ENCODE measurements around the gene HNRNPDL.
"Not testable (repeated sequence)": the region's sequence is repeated elsewhere in the genome, so short reads cannot be mapped to it uniquely, and the experiment has no call there.

Gene HNRNPDL

GRCh38 chr4:82430193-82430963 lies at the start of gene HNRNPDL, which contains the start of gene ENOPH1:
Gene HNRNPDL, minus strand, starts transcription at chr4:82430462. Its CDS starts 772 bp downstream, at chr4:82429690.
Gene ENOPH1, plus strand, starts transcription at chr4:82430590. Its CDS starts 240 bp downstream, at chr4:82430830.
- Histone ChIP-seq H4K20me1 (ENCODE audit: low read depth, low read length) (peaks cover 37% of the 10 kb centered on the region), H2AFZ (ENCODE audit: low read depth, low read length, severe bottlenecking) (no peak within 1 kb of the TSS), H3K9ac (ENCODE audit: low read length) (peak within 1 kb of the TSS; percentile 97), H3K9me3 (ENCODE audit: insufficient read depth, low read length) (no peaks in the 10 kb centered on the region), H3K27me3 (ENCODE audit: low read length) (no peaks in the 10 kb centered on the region), H3K4me2 (ENCODE audit: low read depth, low read length, poor library complexity, severe bottlenecking) (peak within 1 kb of the TSS; percentile 95), H3K27ac (ENCODE audit: low read depth, low read length) (peak within 1 kb of the TSS; percentile 91), H3K9me2 (replicated peaks; ENCODE audit: insufficient read depth, low read length) (no peaks in the 10 kb centered on the region), H3F3A (ENCODE audit: insufficient read depth) (peaks cover 32% of the 10 kb centered on the region), H3K79me2 (ENCODE audit: insufficient read depth, low read length) (peaks cover 78% of the 10 kb centered on the region), H3K4me3 (ENCODE audit: insufficient read depth, low read length, poor library complexity, severe bottlenecking) (peak within 1 kb of the TSS; percentile 82), H3K36me3 (ENCODE audit: low read length) (peaks cover 36% of the 10 kb centered on the region)
- TF ChIP-seq CTCF (IDR thresholded peaks at IDR 0.05; ENCODE audit: insufficient read depth, low read length, poor library complexity, severe bottlenecking) (no peak), EZH2phosphoT487 (conservative IDR thresholded peaks at IDR 0.05; ENCODE audit: low read length) (no peak)

- H4K20me1 ChIP-seq (ENCODE audit: low read depth, low read length): no peaks in the 10 kb centered on the region
- no peaks in the 10 kb centered on the region for H3K9me2 ChIP-seq (replicated peaks; ENCODE audit: insufficient read depth, low read length)
- H2AFZ ChIP-seq (ENCODE audit: low read depth, low read length, severe bottlenecking): no peak overlapping the region
- H3K4me3 ChIP-seq (ENCODE audit: insufficient read depth, low read length, poor library complexity, severe bottlenecking): no peak overlapping the region
- H3K27me3 ChIP-seq (ENCODE audit: low read length): no peaks in the 10 kb centered on the region
- H3K79me2 ChIP-seq (ENCODE audit: insufficient read depth, low read length): no peaks in the 10 kb centered on the region
- no peaks in the 10 kb centered on the region for H3K36me3 ChIP-seq (ENCODE audit: low read length)
- H3K9ac ChIP-seq (ENCODE audit: low read length): no peak overlapping the region
- H3F3A ChIP-seq (ENCODE audit: insufficient read depth): no peaks in the 10 kb centered on the region
- H3K9me3 ChIP-seq (ENCODE audit: insufficient read depth, low read length): no peaks in the 10 kb centered on the region
- H3K27ac ChIP-seq (ENCODE audit: low read depth, low read length): no peak overlapping the region
- no peak for TF ChIP-seq CTCF (IDR thresholded peaks at IDR 0.05; ENCODE audit: insufficient read depth, low read length, poor library complexity, severe bottlenecking)
- no peak for TF ChIP-seq EZH2phosphoT487 (conservative IDR thresholded peaks at IDR 0.05; ENCODE audit: low read length)
- H3K4me2 ChIP-seq (ENCODE audit: low read depth, low read length, poor library complexity, severe bottlenecking): no peak overlapping the region
Measured at GRCh38 chr4:82479562-82479961, 49.3 kb upstream of the HNRNPDL start.

- not testable (repeated sequence) for H3K27ac ChIP-seq (ENCODE audit: low read depth, low read length); H4K20me1 ChIP-seq (ENCODE audit: low read depth, low read length); H3K9me2 ChIP-seq (replicated peaks; ENCODE audit: insufficient read depth, low read length); H3K79me2 ChIP-seq (ENCODE audit: insufficient read depth, low read length); H3K4me3 ChIP-seq (ENCODE audit: insufficient read depth, low read length, poor library complexity, severe bottlenecking); H3K36me3 ChIP-seq (ENCODE audit: low read length); H3F3A ChIP-seq (ENCODE audit: insufficient read depth); H3K9ac ChIP-seq (ENCODE audit: low read length); H3K9me3 ChIP-seq (ENCODE audit: insufficient read depth, low read length); H3K4me2 ChIP-seq (ENCODE audit: low read depth, low read length, poor library complexity, severe bottlenecking); H2AFZ ChIP-seq (ENCODE audit: low read depth, low read length, severe bottlenecking); H3K27me3 ChIP-seq (ENCODE audit: low read length)
Measured at GRCh38 chr4:82477469-82477868, 47.2 kb upstream of the HNRNPDL start.

GRCh38 chr4:82475931-82476330 lies 45.7 kb upstream of the HNRNPDL start:
- H3K4me2 ChIP-seq (ENCODE audit: low read depth, low read length, poor library complexity, severe bottlenecking); H2AFZ ChIP-seq (ENCODE audit: low read depth, low read length, severe bottlenecking); H3K27ac ChIP-seq (ENCODE audit: low read depth, low read length); H4K20me1 ChIP-seq (ENCODE audit: low read depth, low read length); H3K9me3 ChIP-seq (ENCODE audit: insufficient read depth, low read length); H3K4me3 ChIP-seq (ENCODE audit: insufficient read depth, low read length, poor library complexity, severe bottlenecking); H3K36me3 ChIP-seq (ENCODE audit: low read length); H3K9ac ChIP-seq (ENCODE audit: low read length); H3K79me2 ChIP-seq (ENCODE audit: insufficient read depth, low read length); H3F3A ChIP-seq (ENCODE audit: insufficient read depth); H3K9me2 ChIP-seq (replicated peaks; ENCODE audit: insufficient read depth, low read length); H3K27me3 ChIP-seq (ENCODE audit: low read length): not testable (repeated sequence)

All from SU-DHL-6 (cell line).